ENCODE results near the gene PRKCB.

Gene PRKCB

DNA sequence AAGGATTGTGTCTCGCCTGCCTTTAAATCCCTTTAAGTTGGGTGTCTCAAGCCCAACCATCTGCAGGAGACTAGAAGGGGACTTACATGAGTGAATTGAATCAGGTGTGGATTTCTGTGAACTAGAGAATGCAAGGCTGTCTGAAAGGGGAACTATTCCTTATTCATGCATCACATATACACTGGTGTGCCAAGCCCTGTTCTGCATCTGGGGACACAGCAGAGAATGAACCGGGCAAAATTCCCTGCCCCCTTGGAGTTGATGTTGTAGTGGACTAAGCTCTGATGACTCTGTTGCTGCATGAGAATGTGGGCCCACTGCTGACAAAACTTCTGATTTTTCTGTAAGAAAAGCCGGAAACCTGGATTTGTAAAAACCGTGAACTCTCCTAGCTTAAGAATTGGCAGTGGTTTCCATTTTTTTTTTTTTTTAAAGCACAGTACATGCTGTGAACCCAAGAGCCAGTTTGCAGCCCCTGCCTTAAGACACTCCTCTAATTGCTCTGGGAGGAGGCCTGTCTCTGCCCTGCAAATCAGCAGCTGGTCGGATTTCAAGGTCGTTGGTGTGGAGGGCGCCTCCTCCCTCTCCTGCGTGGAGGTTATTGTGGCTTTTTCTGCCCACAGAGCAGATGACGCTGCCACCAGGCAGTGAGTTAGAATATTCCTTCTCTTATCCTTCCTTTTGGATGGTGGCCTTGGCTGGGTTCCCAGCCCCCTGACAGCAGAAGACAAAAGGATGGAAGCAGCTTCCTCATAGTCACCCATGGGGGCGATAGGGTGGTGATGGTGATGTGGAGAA, 131.0 kb downstream of the PRKCB start:
- Histone ChIP-seq H3K27ac (no peak overlapping the region), H3K27me3 (ENCODE audit: control insufficient read depth, insufficient read depth, low read length) (no peaks in the 10 kb centered on the region), H3K36me3 (ENCODE audit: control insufficient read depth, insufficient read depth, low read length) (no peaks in the 10 kb centered on the region), H2AFZ (no peak overlapping the region), H3K9me3 (ENCODE audit: control insufficient read depth, low read length) (no peaks in the 10 kb centered on the region), H3K4me3 (ENCODE audit: low read depth, low read length) (no peak overlapping the region), H3K4me1 (no peaks in the 10 kb centered on the region), H3K9ac (no peak overlapping the region), H3K79me2 (no peaks in the 10 kb centered on the region), H3K4me2 (ENCODE audit: low read length) (no peak overlapping the region)
- no peak for TF ChIP-seq CTCF (IDR thresholded peaks at IDR 0.05)

GRCh38 chr16:23967775-23968174, 132.0 kb downstream of the PRKCB start:
- H3K36me3 ChIP-seq (ENCODE audit: control insufficient read depth, insufficient read depth, low read length) = no peaks in the 10 kb centered on the region
- no peaks in the 10 kb centered on the region for H3K27me3 ChIP-seq (ENCODE audit: control insufficient read depth, insufficient read depth, low read length)
- H3K4me1 ChIP-seq = no peaks in the 10 kb centered on the region
- H3K9me3 ChIP-seq (ENCODE audit: control insufficient read depth, low read length) = no peaks in the 10 kb centered on the region
- no peak overlapping the region for H3K4me2 ChIP-seq (ENCODE audit: low read length)
- no peak overlapping the region for H3K9ac ChIP-seq
- no peak overlapping the region for H3K27ac ChIP-seq
- H3K79me2 ChIP-seq = no peaks in the 10 kb centered on the region
- no peak overlapping the region for H2AFZ ChIP-seq
- TF ChIP-seq CTCF (IDR thresholded peaks at IDR 0.05) = no peak
- no peak overlapping the region for H3K4me3 ChIP-seq (ENCODE audit: low read depth, low read length)

GRCh38 chr16:23968176-23968575, 132.4 kb downstream of the PRKCB start:
- H3K27me3 ChIP-seq (ENCODE audit: control insufficient read depth, insufficient read depth, low read length) = no peaks in the 10 kb centered on the region
- H3K4me1 ChIP-seq = no peaks in the 10 kb centered on the region
- H3K27ac ChIP-seq = no peak overlapping the region
- H3K9ac ChIP-seq = no peak overlapping the region
- no peaks in the 10 kb centered on the region for H3K79me2 ChIP-seq
- no peak overlapping the region for H2AFZ ChIP-seq
- H3K36me3 ChIP-seq (ENCODE audit: control insufficient read depth, insufficient read depth, low read length) = no peaks in the 10 kb centered on the region
- no peak overlapping the region for H3K4me2 ChIP-seq (ENCODE audit: low read length)
- H3K4me3 ChIP-seq (ENCODE audit: low read depth, low read length) = no peak overlapping the region
- H3K9me3 ChIP-seq (ENCODE audit: control insufficient read depth, low read length) = no peaks in the 10 kb centered on the region
- TF ChIP-seq CTCF (IDR thresholded peaks at IDR 0.05) = no peak

- Histone ChIP-seq H3K36me3 (ENCODE audit: control insufficient read depth, insufficient read depth, low read length) (no peaks in the 10 kb centered on the region), H3K27ac (no peak overlapping the region), H3K9me3 (ENCODE audit: control insufficient read depth, low read length) (no peaks in the 10 kb centered on the region), H3K4me1 (no peaks in the 10 kb centered on the region), H3K27me3 (ENCODE audit: control insufficient read depth, insufficient read depth, low read length) (no peaks in the 10 kb centered on the region), H3K4me2 (ENCODE audit: low read length) (no peak overlapping the region), H3K79me2 (no peaks in the 10 kb centered on the region), H2AFZ (no peak overlapping the region), H3K4me3 (ENCODE audit: low read depth, low read length) (no peak overlapping the region), H3K9ac (no peak overlapping the region)
- TF ChIP-seq CTCF (IDR thresholded peaks at IDR 0.05) = no peak
Measured at GRCh38 chr16:23969468-23970297, 133.9 kb downstream of the PRKCB start.

All from parathyroid adenoma (tissue), 2 donors.